MCF 10A (cell line): ENCODE data around the gene NAALADL1. TPM values are rescaled to one million over a fixed set of nuclear protein-coding genes. Genes with fewer than 3 reads are reported as not detected.

Experiments
- BruUV-seq: library from RNA; stranded (reverse); fragments of 400-500 nt; replicated peaks from 2 replicates; lab custom pipeline; 2021; lab: Mats Ljungman, UMichigan
- CTCF ChIA-PET: fragments of 300-600 bp; sonication (Branson Sonifier 250); formaldehyde crosslinking; extraction: SDS; loops from one replicate; lab custom pipeline; 2021; ENCODE audit warnings: antibody characterized with exemption, inconsistent platforms; lab: Yijun Ruan, JAX
- POLR2A ChIA-PET: fragments of 300-600, 350-650 bp; sonication (Branson Sonifier 250); formaldehyde crosslinking; extraction: SDS; loops from one replicate; lab custom pipeline; 2020; ENCODE audit warnings: antibody characterized with exemption, inconsistent platforms; lab: Yijun Ruan, JAX
- DNase-seq: peaks from one replicate; pipeline ENCODE4 v3.0.0-alpha.2; 2018; ENCODE audit not compliant: unreplicated experiment
- H3K27ac Mint-ChIP-seq: one replicate; pipeline ENCODE4 v1.8.0; 2022; ENCODE audit warnings: mild to moderate bottlenecking, low read depth, mixed read lengths; ENCODE audit not compliant: unreplicated experiment
- H3K27me3 Mint-ChIP-seq: one replicate; pipeline ENCODE4 v1.8.0; 2022; ENCODE audit warnings: mixed read lengths; ENCODE audit not compliant: insufficient read depth, unreplicated experiment
- H3K36me3 Mint-ChIP-seq: one replicate; pipeline ENCODE4 v1.8.0; 2022; ENCODE audit warnings: mild to moderate bottlenecking, moderate library complexity, mixed read lengths; ENCODE audit not compliant: insufficient read depth, unreplicated experiment
- H3K4me1 Mint-ChIP-seq: one replicate; pipeline ENCODE4 v1.8.0; 2022; ENCODE audit warnings: mixed read lengths; ENCODE audit not compliant: insufficient read depth, unreplicated experiment
- H3K4me3 Mint-ChIP-seq: one replicate; pipeline ENCODE4 v1.8.0; 2022; ENCODE audit warnings: mild to moderate bottlenecking, moderate library complexity, mixed read lengths; ENCODE audit not compliant: unreplicated experiment
- H3K9me3 Mint-ChIP-seq: one replicate; pipeline ENCODE4 v1.8.0; 2022; ENCODE audit warnings: mixed read lengths; ENCODE audit not compliant: unreplicated experiment
- CTCF ChIP-seq: fragments of 200-600 bp; IDR thresholded peaks from one replicate; pipeline ENCODE4 v1.8.0; 2022; ENCODE audit warnings: antibody characterized with exemption, mild to moderate bottlenecking; ENCODE audit not compliant: unreplicated experiment
- intact Hi-C: fragments of 100-400 bp; cut with micrococcal nuclease; formaldehyde crosslinking; loops from 2 replicates; pipeline ENCODE4 v1.14.1; 2022
- total RNA-seq: library from RNA; stranded (reverse); gene quantifications from 2 replicates; pipeline ENCODE4 v1.2.3, GENCODE V29; 2022

Gene NAALADL1
- total RNA-seq, 1 experiment from 2014 or later: not detected

- intact Hi-C loops: no loop called here
- Mint-ChIP-seq H3K27me3 (no peaks in the 10 kb centered on the region), H3K27ac (no peak overlapping the region), H3K4me1 (peaks cover 6% of the 10 kb centered on the region), H3K9me3 (no peaks in the 10 kb centered on the region), H3K36me3 (peaks cover 33% of the 10 kb centered on the region), H3K4me3 (peak overlapping the region; percentile 19)
- TF ChIP-seq CTCF: no peak
- no peak for DNase-seq
- CTCF ChIA-PET: interaction anchor here (0.5 to 0.9 kb wide), 2 partner anchors 75 to 202 kb away, joined by 4 to 5 read pairs; partner anchors contain the start of gene ARL2
- BruUV-seq: no TSS peak
- POLR2A ChIA-PET: interaction anchor here (1.3 kb wide), 1 partner anchor 45 kb away, joined by 3 read pairs; no protein-coding TSS in a partner anchor
Observed at GRCh38 chr11:65089621-65090020, 31.3 kb upstream of the NAALADL1 start.

- no peak for TF ChIP-seq CTCF
- Mint-ChIP-seq H3K4me3 (no peak overlapping the region), H3K9me3 (no peaks in the 10 kb centered on the region), H3K27me3 (no peaks in the 10 kb centered on the region), H3K4me1 (peaks cover 12% of the 10 kb centered on the region), H3K36me3 (peaks cover 36% of the 10 kb centered on the region), H3K27ac (no peak overlapping the region)
- BruUV-seq: no TSS peak
- ChIA-PET CTCF (no interaction called here), POLR2A (interaction anchor here (1.0 kb wide), 1 partner anchor 29 kb away, joined by 4 read pairs; the partner anchor contains the start of gene ZNHIT2)
- intact Hi-C loops: no loop called here
- no peak for DNase-seq
Observed at GRCh38 chr11:65087827-65088226, 29.5 kb upstream of the NAALADL1 start.

GRCh38 chr11:65087216-65087615, 28.9 kb upstream of the NAALADL1 start:
- Mint-ChIP-seq H3K27ac (no peak overlapping the region), H3K4me3 (no peak overlapping the region), H3K36me3 (peaks cover 36% of the 10 kb centered on the region), H3K9me3 (no peaks in the 10 kb centered on the region), H3K27me3 (no peaks in the 10 kb centered on the region), H3K4me1 (peaks cover 16% of the 10 kb centered on the region)
- CTCF ChIA-PET: no interaction called here
- TF ChIP-seq CTCF: no peak
- DNase-seq: no peak
- POLR2A ChIA-PET: no interaction called here
- no TSS peak for BruUV-seq
- intact Hi-C loops: no loop called here

GRCh38 chr11:65086809-65087208, 28.5 kb upstream of the NAALADL1 start:
- H3K27me3 Mint-ChIP-seq: no peaks in the 10 kb centered on the region
- no TSS peak for BruUV-seq
- ChIA-PET CTCF (interaction anchor here (0.6 to 2.1 kb wide), 2 partner anchors 8 to 24 kb away, joined by 3 to 8 read pairs; no protein-coding TSS in a partner anchor), POLR2A (interaction anchor here (2.4 kb wide), 1 partner anchor 9 kb away, joined by 28 read pairs; the partner anchor contains the start of gene VPS51)
- TF ChIP-seq CTCF: no peak
- H3K4me1 Mint-ChIP-seq: peaks cover 16% of the 10 kb centered on the region
- H3K4me3 Mint-ChIP-seq: peak overlapping the region; percentile 21
- DNase-seq: no peak
- H3K27ac Mint-ChIP-seq: no peak overlapping the region
- intact Hi-C loops: no loop called here
- H3K9me3 Mint-ChIP-seq: no peaks in the 10 kb centered on the region
- peaks cover 36% of the 10 kb centered on the region for H3K36me3 Mint-ChIP-seq
